Caco-2 (cell line): Measurements from ENCODE around the gene CAMKMT. TPM values are rescaled to one million over a fixed set of nuclear protein-coding genes. Genes with fewer than 3 reads are reported as not detected.

Experiments used
- BruUV-seq: library from RNA; stranded (reverse); fragments of 400-500 nt; replicated peaks from 2 replicates; lab custom pipeline; 2021; lab: Mats Ljungman, UMichigan
- CTCF ChIA-PET: fragments of 300-600 bp; sonication (Branson Sonifier 250); formaldehyde crosslinking; loops from one replicate; lab custom pipeline; 2022; ENCODE audit warnings: antibody characterized with exemption; lab: Charles Lee
- POLR2A ChIA-PET: fragments of 300-600 bp; sonication (Branson Sonifier 250); formaldehyde crosslinking; loops from one replicate; lab custom pipeline; 2022; ENCODE audit warnings: antibody characterized with exemption; lab: Charles Lee
- DNase-seq, 2 experiments: peaks; one replicate each; pipeline versions ENCODE4 v3.0.0 to v3.0.0-alpha.2; 2020 to 2022
- H3K27me3 ChIP-seq: replicated peaks from 2 replicates; pipeline ENCODE4 v1.6.0; 2011; ENCODE audit warnings: low read length; ENCODE audit not compliant: control insufficient read depth, insufficient read depth
- H3K36me3 ChIP-seq: 2 replicates; pipeline ENCODE4 v1.5.1; 2011; ENCODE audit warnings: low read length; ENCODE audit not compliant: control insufficient read depth, insufficient read depth
- H3K4me1 ChIP-seq: fragments of 250-450 bp; sonication (Bioruptor Pico); 2 replicates; pipeline ENCODE4 v1.5.1; 2020; ENCODE audit warnings: mild to moderate bottlenecking
- H3K4me3 ChIP-seq: 2 replicates; pipeline ENCODE4 v1.5.1; 2011; ENCODE audit warnings: low read depth, mild to moderate bottlenecking, control low read depth, low read length
- H3K9me3 ChIP-seq: fragments of 250-450 bp; sonication (Bioruptor Pico); 2 replicates; pipeline ENCODE4 v1.5.1; 2020; ENCODE audit warnings: mild to moderate bottlenecking, moderate library complexity
- H3K27ac Mint-ChIP-seq: one replicate; pipeline ENCODE4 v1.8.0; 2022; ENCODE audit warnings: mixed read lengths; ENCODE audit not compliant: unreplicated experiment
- H3K27me3 Mint-ChIP-seq: one replicate; pipeline ENCODE4 v1.8.0; 2022; ENCODE audit warnings: mixed read lengths; ENCODE audit not compliant: insufficient read depth, unreplicated experiment
- H3K36me3 Mint-ChIP-seq: one replicate; pipeline ENCODE4 v1.8.0; 2022; ENCODE audit warnings: mild to moderate bottlenecking, mixed read lengths; ENCODE audit not compliant: insufficient read depth, unreplicated experiment
- H3K4me1 Mint-ChIP-seq: one replicate; pipeline ENCODE4 v1.8.0; 2022; ENCODE audit warnings: low read depth, mixed read lengths; ENCODE audit not compliant: unreplicated experiment
- H3K4me3 Mint-ChIP-seq: one replicate; pipeline ENCODE4 v1.8.0; 2022; ENCODE audit warnings: mild to moderate bottlenecking, moderate library complexity, mixed read lengths; ENCODE audit not compliant: unreplicated experiment
- H3K9me3 Mint-ChIP-seq: one replicate; pipeline ENCODE4 v1.8.0; 2022; ENCODE audit warnings: mixed read lengths; ENCODE audit not compliant: unreplicated experiment
- intact Hi-C: fragments of 100-400 bp; cut with micrococcal nuclease; formaldehyde crosslinking; loops from one replicate; pipeline ENCODE4 v1.10.0; 2022; ENCODE audit not compliant: unreplicated experiment
- total RNA-seq: library from RNA; stranded (reverse); gene quantifications from 2 replicates; pipeline ENCODE4 v1.2.3, GENCODE V29; 2022
- TF ChIP-seq, protein P1 (sequence below), 2 experiments: fragments of 200-600 bp in 1 of 2; IDR thresholded peaks; 1 replicate in 1 of 2; 2 replicates in 1 of 2; pipeline versions ENCODE4 v1.5.1 to v1.8.0; 2011 to 2022; ENCODE audit warnings: antibody characterized with exemption in 1 of 2, control low read depth in 1 of 2, inconsistent platforms in 1 of 2, low read depth in 1 of 2, low read length in 1 of 2, mild to moderate bottlenecking in 1 of 2, moderate library complexity in 1 of 2; ENCODE audit not compliant: insufficient read depth in 1 of 2, severe bottlenecking in 1 of 2, unreplicated experiment in 1 of 2

Gene CAMKMT
- total RNA-seq, 1 experiment from 2014 or later = 25.2 TPM

DNA sequence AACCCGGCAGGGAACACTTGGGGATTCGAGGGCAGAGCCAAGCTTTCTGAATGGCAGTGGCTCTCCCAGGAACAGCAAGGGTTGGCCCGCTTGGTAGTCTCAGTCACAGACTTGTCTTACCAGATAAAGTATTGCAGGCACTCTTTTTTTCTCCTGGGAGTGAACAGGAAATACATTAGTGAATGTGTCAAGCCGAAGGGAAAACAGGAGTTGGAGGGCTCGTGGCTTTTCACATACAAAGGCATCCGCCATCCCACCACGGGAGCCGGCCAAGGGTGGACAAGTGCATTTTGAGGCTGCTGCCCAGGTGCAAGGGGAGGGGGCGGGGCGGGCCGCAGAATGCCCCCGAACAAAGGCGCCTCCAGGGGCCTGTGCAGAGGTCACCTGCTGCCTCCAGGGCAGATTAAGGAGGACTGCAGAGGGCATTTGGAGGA is 416.5 kb downstream of the CAMKMT start:
- H3K27me3 ChIP-seq = no peaks in the 10 kb centered on the region
- Mint-ChIP-seq H3K27me3 (no peaks in the 10 kb centered on the region), H3K4me3 (no peak overlapping the region), H3K9me3 (peaks cover 9% of the 10 kb centered on the region), H3K4me1 (peaks cover 7% of the 10 kb centered on the region), H3K27ac (no peak overlapping the region), H3K36me3 (no peaks in the 10 kb centered on the region)
- ChIA-PET POLR2A (no interaction called here), CTCF (no interaction called here)
- intact Hi-C loops = no loop called here
- TF ChIP-seq, protein P1, sequence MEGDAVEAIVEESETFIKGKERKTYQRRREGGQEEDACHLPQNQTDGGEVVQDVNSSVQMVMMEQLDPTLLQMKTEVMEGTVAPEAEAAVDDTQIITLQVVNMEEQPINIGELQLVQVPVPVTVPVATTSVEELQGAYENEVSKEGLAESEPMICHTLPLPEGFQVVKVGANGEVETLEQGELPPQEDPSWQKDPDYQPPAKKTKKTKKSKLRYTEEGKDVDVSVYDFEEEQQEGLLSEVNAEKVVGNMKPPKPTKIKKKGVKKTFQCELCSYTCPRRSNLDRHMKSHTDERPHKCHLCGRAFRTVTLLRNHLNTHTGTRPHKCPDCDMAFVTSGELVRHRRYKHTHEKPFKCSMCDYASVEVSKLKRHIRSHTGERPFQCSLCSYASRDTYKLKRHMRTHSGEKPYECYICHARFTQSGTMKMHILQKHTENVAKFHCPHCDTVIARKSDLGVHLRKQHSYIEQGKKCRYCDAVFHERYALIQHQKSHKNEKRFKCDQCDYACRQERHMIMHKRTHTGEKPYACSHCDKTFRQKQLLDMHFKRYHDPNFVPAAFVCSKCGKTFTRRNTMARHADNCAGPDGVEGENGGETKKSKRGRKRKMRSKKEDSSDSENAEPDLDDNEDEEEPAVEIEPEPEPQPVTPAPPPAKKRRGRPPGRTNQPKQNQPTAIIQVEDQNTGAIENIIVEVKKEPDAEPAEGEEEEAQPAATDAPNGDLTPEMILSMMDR (IDR thresholded peaks at IDR 0.05; ENCODE audit: insufficient read depth in 1 of 2, low read depth in 1 of 2, low read length in 1 of 2, severe bottlenecking in 1 of 2, unreplicated experiment in 1 of 2) = no peak
- peaks cover 6% of the 10 kb centered on the region; the same call in 1 of the 2 replicates for H3K9me3 ChIP-seq
- DNase-seq = no peak
- H3K4me1 ChIP-seq = 0 out of 2 replicates have a peak, but pooled peaks cover 11% of the 10 kb centered on the region
- no TSS peak for BruUV-seq
- no peak overlapping the region for H3K4me3 ChIP-seq
- H3K36me3 ChIP-seq = no peaks in the 10 kb centered on the region

DNA sequence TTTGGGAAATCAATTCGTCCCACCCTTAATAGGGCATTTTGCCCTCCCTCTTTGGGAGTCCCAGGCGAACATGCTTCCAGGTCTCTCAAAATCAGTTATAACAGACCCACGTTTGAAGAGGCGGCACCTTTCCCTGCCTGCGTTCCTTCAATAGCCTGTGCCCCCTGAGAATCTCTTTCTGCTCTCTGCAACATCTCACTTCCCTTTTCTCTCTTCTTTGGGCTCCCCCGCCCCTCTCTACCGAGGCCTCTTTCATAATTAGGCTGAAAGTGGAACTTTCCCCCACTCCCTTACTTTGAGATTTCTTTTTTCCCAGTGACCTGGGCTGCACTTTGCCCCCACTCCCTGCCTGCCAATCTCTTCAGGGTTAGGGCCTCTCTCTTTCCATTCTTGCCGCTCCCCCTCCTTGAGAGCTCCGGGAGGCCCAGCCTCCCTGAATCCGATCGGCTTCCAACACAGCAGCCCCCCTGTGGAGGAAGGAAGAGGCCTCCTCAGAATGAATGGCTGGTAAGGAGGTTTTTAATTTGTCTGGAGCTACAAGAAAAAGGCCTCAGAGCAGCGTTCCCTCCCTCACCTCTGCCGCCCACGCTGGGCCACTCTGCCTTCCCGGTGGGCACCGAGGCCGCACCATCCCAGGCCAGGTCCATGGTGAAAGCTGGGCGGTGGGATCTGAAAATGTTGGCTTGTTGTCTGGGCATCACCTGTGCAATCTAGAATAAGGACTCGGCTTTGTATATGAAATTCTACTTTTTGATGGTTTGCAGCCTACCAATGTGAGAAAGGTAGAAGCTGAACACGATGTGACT is 417.1 kb downstream of the CAMKMT start:
- no peaks in the 10 kb centered on the region for H3K27me3 Mint-ChIP-seq
- no peak for DNase-seq
- H3K4me1 Mint-ChIP-seq = peaks cover 7% of the 10 kb centered on the region
- BruUV-seq = no TSS peak
- no peak overlapping the region for H3K4me3 ChIP-seq
- CTCF ChIA-PET = no interaction called here
- 0 out of 2 replicates have a peak, but pooled peaks cover 11% of the 10 kb centered on the region for H3K4me1 ChIP-seq
- no peak overlapping the region for H3K27ac Mint-ChIP-seq
- intact Hi-C loops = no loop called here
- H3K36me3 Mint-ChIP-seq = no peaks in the 10 kb centered on the region
- POLR2A ChIA-PET = interaction anchor here (0.7 kb wide), 1 partner anchor 22 kb away, joined by 3 read pairs; no protein-coding TSS in a partner anchor
- H3K9me3 ChIP-seq = peaks cover 6% of the 10 kb centered on the region; the same call in 1 of the 2 replicates
- peaks cover 9% of the 10 kb centered on the region for H3K9me3 Mint-ChIP-seq
- no peaks in the 10 kb centered on the region for H3K36me3 ChIP-seq
- H3K27me3 ChIP-seq = no peaks in the 10 kb centered on the region
- no peak overlapping the region for H3K4me3 Mint-ChIP-seq
- TF ChIP-seq, protein P1 (IDR thresholded peaks at IDR 0.05; ENCODE audit: insufficient read depth in 1 of 2, low read depth in 1 of 2, low read length in 1 of 2, severe bottlenecking in 1 of 2, unreplicated experiment in 1 of 2) = no peak

DNA sequence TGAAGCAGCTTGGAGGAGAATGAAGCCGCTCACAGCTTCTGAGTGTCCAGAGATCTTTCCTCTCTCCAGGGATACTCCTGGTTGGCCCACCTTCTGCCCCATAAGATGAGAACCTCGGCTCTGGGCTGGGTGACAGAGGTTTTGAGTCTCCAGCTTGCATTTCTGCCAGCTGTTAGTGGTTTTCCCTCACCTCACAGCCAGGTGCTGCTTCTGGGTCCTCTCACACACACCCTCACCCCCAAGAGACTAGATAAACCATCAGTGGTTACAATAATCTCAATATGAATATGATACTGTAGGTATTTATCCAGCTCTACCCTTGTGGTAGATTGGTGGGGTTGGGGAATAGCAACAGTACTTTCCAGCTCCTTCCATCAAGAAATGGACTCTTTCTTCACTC is 418.0 kb downstream of the CAMKMT start:
- intact Hi-C loops = no loop called here
- DNase-seq = no peak
- Histone ChIP-seq H3K4me3 (no peak overlapping the region), H3K27me3 (no peaks in the 10 kb centered on the region), H3K36me3 (no peaks in the 10 kb centered on the region), H3K4me1 (peaks cover 13% of the 10 kb centered on the region), H3K9me3 (peaks cover 9% of the 10 kb centered on the region; the same call in 1 of the 2 replicates)
- H3K27ac Mint-ChIP-seq = no peak overlapping the region
- TF ChIP-seq, protein P1 (IDR thresholded peaks at IDR 0.05; ENCODE audit: insufficient read depth in 1 of 2, low read depth in 1 of 2, low read length in 1 of 2, severe bottlenecking in 1 of 2, unreplicated experiment in 1 of 2) = no peak
- H3K36me3 Mint-ChIP-seq = no peaks in the 10 kb centered on the region
- no TSS peak for BruUV-seq
- peaks cover 11% of the 10 kb centered on the region for H3K4me1 Mint-ChIP-seq
- CTCF ChIA-PET = no interaction called here
- no peak overlapping the region for H3K4me3 Mint-ChIP-seq
- H3K9me3 Mint-ChIP-seq = peaks cover 9% of the 10 kb centered on the region
- POLR2A ChIA-PET = interaction anchor here (0.7 kb wide), 1 partner anchor 23 kb away, joined by 3 read pairs; no protein-coding TSS in a partner anchor
- H3K27me3 Mint-ChIP-seq = no peaks in the 10 kb centered on the region
